DMS 273 (cell line): ENCODE measurements around the gene CTNNA1.
"Not testable (repeated sequence)": the region's sequence is repeated elsewhere in the genome, so short reads cannot be mapped to it uniquely, and the experiment has no call there.

Experiments
- DNase-seq: peaks from one replicate; lab custom pipeline; 2025; ENCODE audit not compliant: unreplicated experiment; lab: John Stamatoyannopoulos, UW

The CTNNA1 gene

DNA sequence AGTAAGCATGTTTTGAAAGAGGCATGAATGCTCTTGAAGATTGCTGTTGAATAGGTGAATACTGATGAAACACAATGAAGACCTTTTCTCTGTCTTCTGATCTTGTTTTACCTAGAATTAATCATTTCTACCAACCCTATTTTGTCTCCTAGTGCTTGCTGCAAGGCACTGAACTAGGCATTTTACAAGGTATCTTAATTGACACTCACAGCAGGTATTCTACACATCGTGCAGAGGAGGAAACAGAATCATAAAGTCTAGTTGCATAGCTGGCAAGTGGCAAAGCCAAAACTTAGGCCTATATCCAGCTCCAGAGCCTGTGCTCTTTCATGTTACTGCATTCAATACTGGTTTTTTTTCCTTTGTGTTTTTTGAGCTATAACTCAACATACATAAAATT is 50.7 kb downstream of the CTNNA1 start:
- DNase-seq = no peak

GRCh38 chr5:138805096-138805495 is 51.9 kb downstream of the CTNNA1 start:
- DNase-seq = no peak

- DNase-seq = no peak
These were observed 54.0 kb downstream of the CTNNA1 start for GRCh38 chr5:138807182-138807581.

DNA sequence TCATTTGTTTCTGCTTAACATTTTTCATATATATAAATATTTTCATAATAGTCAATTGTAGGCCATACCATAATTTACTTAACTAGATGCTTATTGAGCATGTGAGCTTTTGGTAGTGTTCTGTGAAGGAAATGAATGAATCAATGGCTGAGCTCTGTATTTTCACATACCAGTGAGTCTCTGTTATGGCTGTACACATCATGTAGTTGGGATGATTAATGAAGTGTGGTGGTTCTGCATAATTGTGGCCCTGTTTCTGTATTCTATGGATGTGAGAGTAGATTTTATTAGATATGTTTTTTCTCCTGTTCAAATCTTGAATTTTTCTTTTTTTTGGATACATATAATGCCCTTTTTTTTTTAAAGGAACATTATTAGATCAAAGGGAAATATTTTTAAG is 56.2 kb downstream of the CTNNA1 start:
- no peak for DNase-seq

DNA sequence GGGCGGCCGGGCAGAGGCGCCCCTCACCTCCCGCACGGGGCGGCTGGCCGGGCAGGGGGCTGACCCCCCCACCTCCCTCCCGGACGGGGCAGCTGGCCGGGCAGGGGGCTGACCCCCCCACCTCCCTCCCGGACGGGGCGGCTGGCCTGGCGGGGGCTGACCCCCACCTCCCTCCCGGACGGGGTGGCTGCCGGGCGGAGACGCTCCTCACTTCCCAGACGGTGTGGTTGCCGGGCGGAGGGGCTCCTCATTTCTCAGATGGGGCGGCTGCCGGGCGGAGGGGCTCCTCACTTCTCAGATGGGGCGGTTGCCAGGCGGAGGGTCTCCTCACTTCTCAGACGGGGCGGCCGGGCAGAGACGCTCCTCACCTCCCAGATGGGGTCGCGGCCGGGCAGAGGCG is 57.6 kb downstream of the CTNNA1 start:
- DNase-seq = not testable (repeated sequence)

- no peak for DNase-seq
These were observed 62.3 kb downstream of the CTNNA1 start for GRCh38 chr5:138815529-138815928.

DNA sequence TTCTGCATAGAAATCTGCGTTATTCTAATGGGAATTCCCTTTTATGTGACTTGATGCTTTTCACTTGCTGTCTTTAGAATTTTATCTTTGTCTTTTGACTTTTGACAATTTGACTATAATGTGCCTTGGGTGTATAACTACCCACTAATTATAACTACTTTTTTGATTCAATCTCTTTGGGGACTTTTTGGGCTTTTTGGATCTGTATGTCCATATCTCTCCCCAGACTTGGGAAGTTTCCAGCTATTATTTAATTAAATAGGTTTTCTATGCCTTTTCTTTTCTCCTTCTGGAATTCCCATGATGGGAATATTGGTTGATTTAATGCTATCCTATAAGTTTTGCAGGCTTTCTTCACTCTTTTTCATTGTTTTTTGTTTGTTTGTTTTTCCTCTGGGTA is 64.0 kb downstream of the CTNNA1 start:
- no peak for DNase-seq

DNA sequence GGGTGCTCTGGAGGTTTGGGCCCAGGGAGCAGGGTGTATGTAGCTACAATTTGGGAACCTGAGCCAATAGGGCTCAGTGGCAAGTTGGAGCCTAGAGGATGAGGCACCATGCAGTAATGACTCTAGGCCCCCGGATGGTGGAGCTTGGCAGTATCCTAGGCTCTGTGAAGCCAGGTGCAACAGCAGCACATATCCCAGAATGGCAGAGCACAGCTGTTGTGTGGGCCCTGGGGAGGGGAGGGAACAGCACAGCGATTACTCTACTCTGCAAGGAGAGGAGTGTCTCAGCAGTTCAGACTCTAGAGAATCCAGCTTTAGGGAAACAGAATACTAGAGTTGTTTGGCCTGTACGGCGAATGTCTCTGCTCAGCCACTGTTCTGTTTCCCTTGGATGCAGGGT is 65.9 kb downstream of the CTNNA1 start:
- DNase-seq = peak; percentile 80

- no peak for DNase-seq
These were observed 67.5 kb downstream of the CTNNA1 start for GRCh38 chr5:138820695-138821094.

- DNase-seq = no peak
These were observed 71.3 kb downstream of the CTNNA1 start for GRCh38 chr5:138824516-138824915.

DNA sequence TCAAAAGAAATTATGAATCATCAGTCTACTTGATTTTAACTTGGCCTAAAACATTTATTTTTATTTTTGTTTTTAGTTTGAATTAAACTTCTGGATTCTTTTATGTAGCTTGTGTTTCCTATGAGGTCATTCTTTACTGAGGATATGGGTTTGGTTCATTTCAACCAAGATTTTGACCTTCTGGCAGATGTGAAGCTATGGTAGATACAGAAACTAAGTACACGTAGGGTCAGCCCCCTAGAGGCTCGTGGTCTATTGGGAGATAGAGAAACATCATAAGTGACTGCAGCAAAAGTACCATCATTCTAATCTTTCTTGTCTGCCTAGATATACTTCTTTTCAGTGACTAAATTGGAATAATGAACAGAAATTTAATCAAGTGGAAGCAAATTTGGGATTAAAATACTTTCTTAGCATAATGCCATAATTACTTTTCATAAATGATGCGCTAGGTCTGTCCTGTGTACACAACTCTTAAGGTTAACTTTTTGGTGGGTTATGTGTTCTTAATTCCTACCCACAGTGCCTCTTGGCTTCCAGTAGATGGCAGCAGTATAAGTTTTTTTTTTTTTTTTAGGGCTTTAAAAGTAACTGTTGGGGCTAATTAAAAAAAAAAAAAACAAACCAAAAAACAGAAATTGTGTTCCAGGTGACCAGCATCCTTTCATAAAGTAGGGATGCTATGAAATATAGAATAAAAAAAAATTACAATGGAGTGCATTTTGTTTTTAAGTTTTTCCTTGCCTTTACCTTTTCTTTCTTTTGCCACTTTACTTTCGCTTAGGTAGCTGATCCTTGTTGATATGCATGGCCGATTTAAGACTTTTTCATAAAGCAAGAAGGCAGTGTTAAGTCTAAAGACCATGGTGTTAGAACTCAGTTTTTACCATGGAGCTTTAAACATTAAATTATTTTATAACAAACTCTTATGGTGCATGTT is 72.0 kb downstream of the CTNNA1 start:
- peak; percentile 32 for DNase-seq

- no peak for DNase-seq
These were observed 75.3 kb downstream of the CTNNA1 start for GRCh38 chr5:138828556-138828955.

DNA sequence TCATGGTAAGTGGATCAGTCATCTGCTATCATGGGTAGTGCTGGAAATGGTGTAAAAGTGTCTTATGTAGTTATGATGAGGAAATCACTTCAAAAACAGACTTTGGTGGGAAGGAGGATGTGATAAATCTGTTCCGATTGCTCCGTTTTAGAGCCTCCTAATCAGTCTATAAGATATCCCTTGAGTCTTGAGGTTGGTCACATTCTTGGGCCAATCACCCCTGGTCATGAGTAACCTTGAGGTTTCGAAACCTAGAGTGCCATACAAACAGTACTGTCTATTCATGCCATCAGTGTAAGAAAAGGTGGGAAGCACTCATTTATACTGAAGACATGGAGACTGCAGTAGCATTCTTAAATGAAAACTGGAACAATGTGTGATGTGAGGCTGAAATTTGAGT is 76.1 kb downstream of the CTNNA1 start:
- no peak for DNase-seq

DNA sequence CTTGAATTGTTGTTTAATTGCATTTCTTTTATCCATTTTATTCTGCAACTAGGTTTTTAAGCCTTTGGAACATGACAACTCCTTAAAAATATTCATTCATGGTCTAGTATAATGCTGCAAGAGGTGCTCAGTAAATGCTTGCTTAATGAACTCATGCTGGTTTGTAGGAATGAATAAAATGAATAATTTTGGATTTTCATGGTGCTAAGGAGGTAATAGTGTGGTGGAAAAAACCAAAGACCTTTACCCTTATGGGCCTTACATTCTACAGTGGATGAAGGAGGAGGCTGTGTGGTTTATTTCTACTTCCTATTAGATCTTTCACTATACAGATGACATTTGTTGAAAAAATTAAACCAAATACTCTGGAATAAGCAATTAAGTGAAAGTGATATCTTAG is 78.5 kb downstream of the CTNNA1 start:
- DNase-seq = no peak

GRCh38 chr5:138832218-138832617 is 79.0 kb downstream of the CTNNA1 start:
- DNase-seq = no peak

DNA sequence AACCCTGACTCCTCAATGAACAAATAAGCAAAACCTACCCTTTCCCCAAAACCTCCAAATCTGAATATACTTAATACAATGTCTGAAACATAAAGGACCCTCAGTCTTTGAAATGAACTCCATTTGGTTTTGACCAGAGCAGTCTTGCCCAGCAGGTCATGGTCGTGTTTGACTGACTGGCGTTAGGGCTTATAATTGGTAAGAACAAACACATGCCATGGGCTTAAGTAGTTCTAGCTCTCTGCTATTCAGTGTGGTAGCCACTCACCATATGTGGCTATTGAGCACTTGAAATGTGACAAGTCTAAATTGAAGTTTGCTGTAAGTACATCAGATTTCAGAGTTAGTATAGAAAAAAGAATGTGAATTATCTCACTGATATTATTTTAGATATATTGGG is 79.9 kb downstream of the CTNNA1 start:
- no peak for DNase-seq

DNA sequence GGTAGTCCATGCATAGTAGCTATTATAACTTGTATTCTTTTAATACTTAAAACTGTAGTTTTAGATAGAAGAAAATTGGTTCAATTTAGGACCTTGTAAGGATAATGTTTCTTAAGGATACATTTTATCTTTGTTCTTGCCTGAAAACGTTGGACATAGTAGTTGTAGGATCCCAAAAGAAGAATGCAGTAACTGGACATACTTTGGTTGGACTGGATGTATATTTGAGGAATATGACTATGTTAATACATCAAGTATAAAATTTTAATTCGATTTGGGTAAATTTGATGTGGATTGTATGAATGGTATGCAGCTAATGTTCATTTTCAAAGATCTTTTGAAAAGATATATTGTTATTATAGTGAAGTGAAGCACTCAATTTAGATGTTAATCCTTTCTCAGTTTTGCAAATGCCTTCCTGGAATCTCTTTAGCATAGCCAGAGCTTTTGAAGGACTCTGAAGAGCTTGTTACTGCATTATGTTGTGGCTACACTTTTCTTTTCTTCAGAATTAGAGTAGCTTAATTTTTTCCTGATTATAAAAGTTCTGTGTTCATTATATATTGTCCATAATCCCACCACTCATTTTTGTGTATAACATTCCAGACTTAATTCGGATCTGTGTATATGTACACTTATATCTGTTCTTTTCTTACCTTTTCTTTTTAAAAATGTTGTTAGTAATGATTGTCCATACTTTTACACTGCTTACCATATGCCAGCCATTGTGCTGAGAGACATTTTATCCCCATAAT is 80.7 kb downstream of the CTNNA1 start:
- DNase-seq = no peak

DNA sequence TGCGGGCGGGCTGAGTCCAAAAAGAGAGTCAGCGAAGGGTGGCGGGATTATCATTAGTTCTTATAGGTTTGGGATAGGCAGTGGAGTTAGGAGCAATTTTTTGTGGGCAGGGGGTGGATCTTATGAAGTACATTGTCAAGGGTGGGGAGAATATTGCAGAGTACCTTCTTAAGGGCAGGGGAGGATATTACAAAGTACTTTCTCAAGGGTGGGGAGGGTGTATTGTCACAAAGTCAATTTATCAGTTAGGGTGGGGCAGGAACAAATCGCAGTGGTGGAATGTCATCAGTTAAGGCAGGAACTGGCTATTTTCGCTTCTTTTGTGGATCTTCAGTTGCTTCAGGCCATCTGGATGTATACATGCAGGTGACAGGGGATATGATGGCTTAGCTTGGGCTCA is 81.6 kb downstream of the CTNNA1 start:
- not testable (repeated sequence) for DNase-seq

GRCh38 chr5:138837160-138837559 is 83.9 kb downstream of the CTNNA1 start:
- DNase-seq = no peak

DNA sequence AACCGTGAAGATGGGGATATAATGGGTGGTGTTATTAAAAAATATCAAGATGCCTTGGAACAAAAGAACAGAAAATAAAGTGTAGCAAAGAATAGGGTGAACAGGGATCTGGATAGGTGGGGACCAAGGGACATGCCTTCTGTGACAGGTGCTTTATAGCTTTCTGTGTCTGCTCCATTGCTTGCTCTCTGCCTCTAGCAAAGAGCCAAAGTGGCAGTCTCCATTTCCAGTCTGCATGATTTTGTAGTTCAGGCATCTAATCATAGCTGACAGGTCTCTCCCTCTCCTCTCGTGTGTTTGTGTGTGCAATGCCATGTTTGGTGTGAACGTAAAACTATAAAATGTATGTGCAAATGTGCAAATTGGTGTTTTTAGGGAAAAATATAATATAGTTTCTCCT is 86.9 kb downstream of the CTNNA1 start:
- no peak for DNase-seq

DNA sequence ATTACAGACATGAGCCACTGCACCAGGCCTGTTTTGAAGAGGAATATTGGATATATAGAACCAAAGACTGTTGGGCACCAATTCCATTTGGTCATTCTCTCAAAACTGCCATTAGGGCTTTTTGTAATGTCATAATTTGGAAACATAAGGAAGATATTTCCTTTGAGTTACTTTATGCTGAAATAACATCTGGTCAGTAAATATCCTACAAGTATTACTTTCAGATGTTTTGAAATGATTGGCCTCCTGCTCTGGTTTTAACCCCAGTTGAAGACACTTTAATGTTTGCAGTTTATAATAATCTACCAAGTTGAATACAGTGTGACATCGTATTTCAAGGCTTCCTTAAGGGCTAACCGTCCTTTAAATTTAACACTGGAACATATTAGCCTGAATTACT is 88.3 kb downstream of the CTNNA1 start:
- DNase-seq = no peak
